TTC549 (cell line): Measurements from ENCODE around the gene PRKAA2.

Experiments used
- FAIRE-seq: peaks from 2 replicates; lab custom pipeline; 2012; peaks lifted over from hg19 to GRCh38; lab: Jason Lieb, UNC

The PRKAA2 gene

GRCh38 chr1:56654126-56654923 lies 9.2 kb downstream of the PRKAA2 start:
- no peak for FAIRE-seq

GRCh38 chr1:56655991-56656613 lies 11.0 kb downstream of the PRKAA2 start:
- no peak for FAIRE-seq

GRCh38 chr1:56658254-56658653 lies 13.1 kb downstream of the PRKAA2 start:
- FAIRE-seq: no peak

GRCh38 chr1:56660293-56660692 lies 15.2 kb downstream of the PRKAA2 start:
- no peak for FAIRE-seq

GRCh38 chr1:56663846-56664245 lies 18.7 kb downstream of the PRKAA2 start:
- FAIRE-seq: no peak

GRCh38 chr1:56665384-56665783 lies 20.3 kb downstream of the PRKAA2 start:
- no peak for FAIRE-seq

- FAIRE-seq: no peak
These were observed 21.0 kb downstream of the PRKAA2 start for GRCh38 chr1:56666112-56666608.

GRCh38 chr1:56670350-56670749 lies 25.2 kb downstream of the PRKAA2 start:
- FAIRE-seq: no peak

- FAIRE-seq: no peak
These were observed 26.0 kb downstream of the PRKAA2 start for GRCh38 chr1:56671085-56671484.

- no peak for FAIRE-seq
These were observed 26.4 kb downstream of the PRKAA2 start for GRCh38 chr1:56671542-56671941.

GRCh38 chr1:56672579-56672978 lies 27.5 kb downstream of the PRKAA2 start:
- FAIRE-seq: no peak

- FAIRE-seq: no peak
These were observed 30.6 kb downstream of the PRKAA2 start for GRCh38 chr1:56675763-56676162.

GRCh38 chr1:56676571-56677035 lies 31.5 kb downstream of the PRKAA2 start:
- FAIRE-seq: no peak

GRCh38 chr1:56683569-56683968 lies 38.5 kb downstream of the PRKAA2 start:
- FAIRE-seq: no peak

- no peak for FAIRE-seq
These were observed 41.1 kb downstream of the PRKAA2 start for GRCh38 chr1:56686169-56686568.

- no peak for FAIRE-seq
These were observed 43.5 kb downstream of the PRKAA2 start for GRCh38 chr1:56688522-56689026.

GRCh38 chr1:56696663-56697062 lies 51.5 kb downstream of the PRKAA2 start:
- no peak for FAIRE-seq

GRCh38 chr1:56703747-56704146 lies 58.6 kb downstream of the PRKAA2 start:
- no peak for FAIRE-seq

GRCh38 chr1:56707379-56707778 lies 62.3 kb downstream of the PRKAA2 start:
- FAIRE-seq: no peak

GRCh38 chr1:56709269-56709880 lies 64.3 kb downstream of the PRKAA2 start:
- peak; percentile 70 for FAIRE-seq

- FAIRE-seq: no peak
These were observed 64.9 kb downstream of the PRKAA2 start for GRCh38 chr1:56709995-56710394.

- FAIRE-seq: no peak
These were observed 65.5 kb downstream of the PRKAA2 start for GRCh38 chr1:56710646-56711045.

GRCh38 chr1:56712150-56712549 lies 67.0 kb downstream of the PRKAA2 start:
- FAIRE-seq: no peak
